ENCODE results near the gene CX3CR1. TPM values are rescaled to one million over a fixed set of nuclear protein-coding genes. Genes with fewer than 3 reads are reported as not detected.
A peak's percentile ranks its signal among the peaks of the same experiment; 100 is the strongest.

The CX3CR1 gene
- total RNA-seq, 1 donor from 2014 or later, result not detected

DNA sequence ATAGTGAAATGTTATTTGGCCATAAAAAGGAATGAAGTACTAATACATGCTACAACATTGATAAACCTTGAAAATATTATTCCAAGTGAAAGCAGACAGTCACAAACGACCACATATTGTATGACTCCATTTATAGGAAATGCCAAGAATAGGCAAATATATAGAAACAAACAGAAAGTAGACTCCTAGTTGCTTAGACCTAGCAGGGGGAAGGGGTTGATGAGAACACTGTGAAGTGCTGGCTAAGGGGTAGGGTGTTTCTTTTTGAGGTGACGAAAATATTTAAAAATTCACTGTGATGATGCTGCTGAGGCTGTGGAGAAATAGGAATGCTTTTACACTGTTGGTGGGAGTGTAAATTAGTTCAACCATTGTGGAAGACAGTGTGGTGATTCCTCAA is 56.9 kb downstream of the CX3CR1 start:
- DNase-seq (ENCODE audit: low spot score), result no peak
- Histone ChIP-seq H3K9ac (no peak overlapping the region), H3F3A (ENCODE audit: low read depth) (no peaks in the 10 kb centered on the region), H3K9me3 (ENCODE audit: low read depth) (no peaks in the 10 kb centered on the region), H4K20me1 (ENCODE audit: low read depth) (no peaks in the 10 kb centered on the region), H3K27ac (no peak overlapping the region), H3K79me2 (ENCODE audit: low read depth) (no peaks in the 10 kb centered on the region), H3K36me3 (no peaks in the 10 kb centered on the region), H3K4me2 (no peak overlapping the region), H3K4me3 (no peak overlapping the region), H3K4me1 (no peaks in the 10 kb centered on the region), H3K27me3 (no peaks in the 10 kb centered on the region), H2AFZ (replicated peaks) (no peak overlapping the region)
- peaks cover 7% of the 10 kb centered on the region for H3K27me3 Mint-ChIP-seq (ENCODE audit: insufficient read depth, low read depth)
- H3K4me1 Mint-ChIP-seq, result no peaks in the 10 kb centered on the region
- H3K9me3 Mint-ChIP-seq, result no peaks in the 10 kb centered on the region
- no peak overlapping the region for H3K4me3 Mint-ChIP-seq
- no peak overlapping the region for H3K27ac Mint-ChIP-seq
- TF ChIP-seq EZH2 (IDR thresholded peaks at IDR 0.05) (no peak), EZH2phosphoT487 (IDR thresholded peaks at IDR 0.05) (no peak)
- TF ChIP-seq, protein P1, sequence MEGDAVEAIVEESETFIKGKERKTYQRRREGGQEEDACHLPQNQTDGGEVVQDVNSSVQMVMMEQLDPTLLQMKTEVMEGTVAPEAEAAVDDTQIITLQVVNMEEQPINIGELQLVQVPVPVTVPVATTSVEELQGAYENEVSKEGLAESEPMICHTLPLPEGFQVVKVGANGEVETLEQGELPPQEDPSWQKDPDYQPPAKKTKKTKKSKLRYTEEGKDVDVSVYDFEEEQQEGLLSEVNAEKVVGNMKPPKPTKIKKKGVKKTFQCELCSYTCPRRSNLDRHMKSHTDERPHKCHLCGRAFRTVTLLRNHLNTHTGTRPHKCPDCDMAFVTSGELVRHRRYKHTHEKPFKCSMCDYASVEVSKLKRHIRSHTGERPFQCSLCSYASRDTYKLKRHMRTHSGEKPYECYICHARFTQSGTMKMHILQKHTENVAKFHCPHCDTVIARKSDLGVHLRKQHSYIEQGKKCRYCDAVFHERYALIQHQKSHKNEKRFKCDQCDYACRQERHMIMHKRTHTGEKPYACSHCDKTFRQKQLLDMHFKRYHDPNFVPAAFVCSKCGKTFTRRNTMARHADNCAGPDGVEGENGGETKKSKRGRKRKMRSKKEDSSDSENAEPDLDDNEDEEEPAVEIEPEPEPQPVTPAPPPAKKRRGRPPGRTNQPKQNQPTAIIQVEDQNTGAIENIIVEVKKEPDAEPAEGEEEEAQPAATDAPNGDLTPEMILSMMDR (IDR thresholded peaks at IDR 0.05), result no peak
- no peaks in the 10 kb centered on the region for H3K36me3 Mint-ChIP-seq

DNA sequence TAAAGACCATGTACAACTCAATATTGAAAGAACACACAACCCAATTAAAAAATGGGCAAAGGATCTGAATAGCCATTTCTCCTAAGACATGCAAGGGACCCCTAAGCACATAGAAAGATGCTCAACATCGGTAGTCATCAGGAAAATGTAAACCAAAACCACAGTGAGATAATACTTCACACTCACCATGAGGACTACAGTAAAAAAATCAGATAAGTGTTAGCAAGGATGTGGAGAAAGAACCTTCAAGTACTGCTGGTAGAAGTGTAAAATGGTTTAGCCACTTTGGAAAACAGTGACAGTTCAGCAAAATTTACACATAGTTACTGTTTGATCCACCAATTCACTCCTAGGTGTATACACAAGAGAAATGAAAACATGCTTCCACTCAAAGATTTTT is 57.4 kb downstream of the CX3CR1 start:
- H3K36me3 Mint-ChIP-seq, result no peaks in the 10 kb centered on the region
- no peaks in the 10 kb centered on the region for H3K4me1 Mint-ChIP-seq
- Histone ChIP-seq H3K36me3 (no peaks in the 10 kb centered on the region), H3K9ac (no peak overlapping the region), H3K27me3 (no peaks in the 10 kb centered on the region), H2AFZ (replicated peaks) (no peak overlapping the region), H3K79me2 (ENCODE audit: low read depth) (no peaks in the 10 kb centered on the region), H3K27ac (no peak overlapping the region), H4K20me1 (ENCODE audit: low read depth) (no peaks in the 10 kb centered on the region), H3K4me2 (no peak overlapping the region), H3K4me1 (no peaks in the 10 kb centered on the region), H3K9me3 (ENCODE audit: low read depth) (no peaks in the 10 kb centered on the region), H3K4me3 (no peak overlapping the region), H3F3A (ENCODE audit: low read depth) (no peaks in the 10 kb centered on the region)
- H3K27me3 Mint-ChIP-seq (ENCODE audit: insufficient read depth, low read depth), result peaks cover 7% of the 10 kb centered on the region
- TF ChIP-seq, protein P1 (IDR thresholded peaks at IDR 0.05), result no peak
- TF ChIP-seq EZH2phosphoT487 (IDR thresholded peaks at IDR 0.05) (no peak), EZH2 (IDR thresholded peaks at IDR 0.05) (no peak)
- no peaks in the 10 kb centered on the region for H3K9me3 Mint-ChIP-seq
- no peak overlapping the region for H3K27ac Mint-ChIP-seq
- DNase-seq (ENCODE audit: low spot score), result no peak
- no peak overlapping the region for H3K4me3 Mint-ChIP-seq

DNA sequence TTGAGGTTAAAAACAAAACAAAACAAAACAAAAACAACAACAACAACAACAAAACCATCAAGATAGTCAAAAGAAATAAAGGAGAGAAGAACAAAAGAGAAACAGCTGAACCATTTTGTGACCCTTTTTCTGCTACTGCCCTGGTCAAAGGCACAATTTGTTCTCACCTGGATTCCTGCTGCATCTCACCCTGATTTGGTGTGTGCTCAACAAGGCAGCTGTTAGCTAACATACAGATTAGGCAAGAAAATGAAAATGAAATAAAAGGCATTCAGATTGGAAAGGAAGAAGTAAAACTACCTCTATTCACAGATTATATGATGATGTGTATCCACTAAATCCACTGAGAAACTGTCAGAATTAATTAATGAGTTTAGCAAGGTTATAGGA is 58.7 kb downstream of the CX3CR1 start:
- Histone ChIP-seq H3K27me3 (no peaks in the 10 kb centered on the region), H2AFZ (replicated peaks) (peak overlapping the region; percentile 60), H3K27ac (no peak overlapping the region), H3F3A (ENCODE audit: low read depth) (no peaks in the 10 kb centered on the region), H3K4me1 (no peaks in the 10 kb centered on the region), H3K4me2 (no peak overlapping the region), H3K9me3 (ENCODE audit: low read depth) (no peaks in the 10 kb centered on the region), H3K9ac (no peak overlapping the region), H3K79me2 (ENCODE audit: low read depth) (no peaks in the 10 kb centered on the region), H3K4me3 (no peak overlapping the region), H4K20me1 (ENCODE audit: low read depth) (no peaks in the 10 kb centered on the region), H3K36me3 (no peaks in the 10 kb centered on the region)
- Mint-ChIP-seq H3K27me3 (ENCODE audit: insufficient read depth, low read depth) (peaks cover 7% of the 10 kb centered on the region), H3K36me3 (no peaks in the 10 kb centered on the region), H3K4me1 (no peaks in the 10 kb centered on the region), H3K9me3 (no peaks in the 10 kb centered on the region), H3K27ac (no peak overlapping the region), H3K4me3 (no peak overlapping the region)
- no peak for TF ChIP-seq EZH2 (IDR thresholded peaks at IDR 0.05)
- TF ChIP-seq, protein P1 (IDR thresholded peaks at IDR 0.05), result no peak
- no peak for TF ChIP-seq EZH2phosphoT487 (IDR thresholded peaks at IDR 0.05)
- DNase-seq (ENCODE audit: low spot score), result no peak

All from neural progenitor cell (in vitro differentiated cells).